Stimulated activated CD4-positive, alpha-beta T cell treated with anti-CD3 and anti-CD28 coated beads, Interleukin-15, amount 100 ng/mL, for 48 hours (primary cell): Measurements from ENCODE around the gene ADPRS.
A peak's percentile ranks its signal among the peaks of the same experiment; 100 is the strongest.

Experiments
- DNase-seq, 2 donors: peaks; one replicate each; pipeline ENCODE4 v3.0.0-alpha.2; 2020; ENCODE audit warnings: low read depth in 2 of 2

ADPRS gene

GRCh38 chr1:36108314-36108713 lies 19.6 kb downstream of the ADPRS start:
- DNase-seq = no peak

- peak in 1 of 2 donors; percentile 19 for DNase-seq
These were observed 20.5 kb downstream of the ADPRS start for GRCh38 chr1:36109041-36109679.

GRCh38 chr1:36111151-36111550 lies 22.5 kb downstream of the ADPRS start:
- DNase-seq = no peak

- no peak for DNase-seq
These were observed 24.1 kb downstream of the ADPRS start for GRCh38 chr1:36112823-36113222.

GRCh38 chr1:36114371-36114770 lies 25.7 kb downstream of the ADPRS start:
- DNase-seq = no peak

- no peak for DNase-seq
These were observed 26.5 kb downstream of the ADPRS start for GRCh38 chr1:36115200-36115669.

GRCh38 chr1:36115931-36116330 lies 27.2 kb downstream of the ADPRS start:
- no peak for DNase-seq

GRCh38 chr1:36116901-36117300 lies 28.2 kb downstream of the ADPRS start:
- no peak for DNase-seq

GRCh38 chr1:36118447-36119204 lies 29.9 kb downstream of the ADPRS start:
- DNase-seq = no peak

GRCh38 chr1:36119456-36119855 lies 30.8 kb downstream of the ADPRS start:
- no peak for DNase-seq

- DNase-seq = no peak
These were observed 33.7 kb downstream of the ADPRS start for GRCh38 chr1:36122062-36123030.

GRCh38 chr1:36123356-36123755 lies 34.7 kb downstream of the ADPRS start:
- DNase-seq = no peak

GRCh38 chr1:36124404-36125128 lies 35.9 kb downstream of the ADPRS start:
- DNase-seq = no peak

- no peak for DNase-seq
These were observed 36.7 kb downstream of the ADPRS start, which contains the start of gene COL8A2 for GRCh38 chr1:36125129-36125991. TSS of gene COL8A2 (minus strand) at chr1:36125222. CDS start at chr1:36100242, 24,980 bp downstream.

- DNase-seq = no peak
These were observed 37.5 kb downstream of the ADPRS start for GRCh38 chr1:36126005-36126716.

- no peak for DNase-seq
These were observed 38.3 kb downstream of the ADPRS start for GRCh38 chr1:36126797-36127500.

GRCh38 chr1:36128126-36128904 lies 39.6 kb downstream of the ADPRS start:
- no peak for DNase-seq

- DNase-seq = no peak
These were observed 40.2 kb downstream of the ADPRS start for GRCh38 chr1:36128905-36129206.
